ENCODE data around the gene CACNG7.

GRCh38 chr19:53977429-53977990, 68.4 kb downstream of the CACNG7 start:
- TF ChIP-seq POLR2A (IDR thresholded peaks at IDR 0.05) (no peak), CTCF (IDR thresholded peaks at IDR 0.05) (no peak), EP300 (IDR thresholded peaks at IDR 0.05) (no peak), POLR2AphosphoS5 (IDR thresholded peaks at IDR 0.05) (peak in 2 of 3 donors; percentile 39 to 40)
